ENCODE data around the gene KDM4B.

DNA sequence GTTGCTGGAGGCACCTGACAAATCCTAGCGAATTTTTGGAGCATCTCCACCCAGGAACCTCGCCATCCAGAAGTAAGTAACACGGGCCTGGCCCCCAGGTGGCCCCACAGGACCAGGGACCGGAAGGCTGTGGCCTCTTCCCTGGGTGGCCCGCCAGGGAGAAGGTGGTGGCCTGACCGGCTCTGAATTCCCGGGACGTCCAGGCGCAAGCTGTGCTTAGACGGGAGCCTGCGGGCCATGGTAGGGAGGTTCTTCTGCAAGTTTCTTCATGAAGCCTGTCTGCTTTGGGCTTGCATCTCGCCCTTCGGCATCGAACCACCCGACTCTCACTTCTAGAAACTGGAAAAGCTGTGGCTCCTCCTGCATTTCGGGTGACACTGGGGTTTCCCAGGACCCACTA, 47.4 kb downstream of the KDM4B start:
- TF ChIP-seq, protein P1, sequence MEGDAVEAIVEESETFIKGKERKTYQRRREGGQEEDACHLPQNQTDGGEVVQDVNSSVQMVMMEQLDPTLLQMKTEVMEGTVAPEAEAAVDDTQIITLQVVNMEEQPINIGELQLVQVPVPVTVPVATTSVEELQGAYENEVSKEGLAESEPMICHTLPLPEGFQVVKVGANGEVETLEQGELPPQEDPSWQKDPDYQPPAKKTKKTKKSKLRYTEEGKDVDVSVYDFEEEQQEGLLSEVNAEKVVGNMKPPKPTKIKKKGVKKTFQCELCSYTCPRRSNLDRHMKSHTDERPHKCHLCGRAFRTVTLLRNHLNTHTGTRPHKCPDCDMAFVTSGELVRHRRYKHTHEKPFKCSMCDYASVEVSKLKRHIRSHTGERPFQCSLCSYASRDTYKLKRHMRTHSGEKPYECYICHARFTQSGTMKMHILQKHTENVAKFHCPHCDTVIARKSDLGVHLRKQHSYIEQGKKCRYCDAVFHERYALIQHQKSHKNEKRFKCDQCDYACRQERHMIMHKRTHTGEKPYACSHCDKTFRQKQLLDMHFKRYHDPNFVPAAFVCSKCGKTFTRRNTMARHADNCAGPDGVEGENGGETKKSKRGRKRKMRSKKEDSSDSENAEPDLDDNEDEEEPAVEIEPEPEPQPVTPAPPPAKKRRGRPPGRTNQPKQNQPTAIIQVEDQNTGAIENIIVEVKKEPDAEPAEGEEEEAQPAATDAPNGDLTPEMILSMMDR (IDR thresholded peaks at IDR 0.05 in 2 of 3, conservative IDR thresholded peaks at IDR 0.05 in 1 of 3; ENCODE audit: borderline replicate concordance in 1 of 3, insufficient read depth in 1 of 3, low read depth in 2 of 3, low read length in 2 of 3), result no peak
- TF ChIP-seq POLR2A (IDR thresholded peaks at IDR 0.05; ENCODE audit: borderline replicate concordance, extremely low read depth, insufficient read depth, insufficient read length) (no peak), MAX (IDR thresholded peaks at IDR 0.05) (no peak), CEBPB (IDR thresholded peaks at IDR 0.05; ENCODE audit: low read depth) (no peak), REST (IDR thresholded peaks at IDR 0.05; ENCODE audit: low read depth) (no peak), SIN3A (IDR thresholded peaks at IDR 0.05; ENCODE audit: low read depth) (no peak), YY1 (IDR thresholded peaks at IDR 0.05; ENCODE audit: extremely low read depth, insufficient replicate concordance, low read depth, low read length) (no peak), EZH2phosphoT487 (IDR thresholded peaks at IDR 0.05; ENCODE audit: borderline replicate concordance) (no peak), ZBTB33 (IDR thresholded peaks at IDR 0.05; ENCODE audit: extremely low read depth, insufficient replicate concordance, low read length) (no peak)

Measured in HCT116 (cell line).